Esophagus squamous epithelium (tissue), 5 donors: ENCODE data around the gene KRT17. TPM values are rescaled to one million over a fixed set of nuclear protein-coding genes. Genes with fewer than 3 reads are reported as not detected.
A peak's percentile ranks its signal among the peaks of the same experiment; 100 is the strongest.

Experiments
- DNase-seq: peaks from one replicate; lab custom pipeline; 2025; lab: John Stamatoyannopoulos, UW
- H3K27ac ChIP-seq, 4 donors: fragments of 200-600 bp; sonication (generic); one replicate each; pipeline ENCODE4 v1.5.1; 2016 to 2019; ENCODE audit warnings: mild to moderate bottlenecking in 1 of 4
- H3K27me3 ChIP-seq, 4 donors: fragments of 200-600 bp; sonication (generic); 1 replicate in 3 of 4; 2 replicates in 1 of 4; pipeline versions ENCODE4 v1.5.1 to v1.6.0; 2017 to 2021; ENCODE audit warnings: antibody characterized with exemption in 1 of 4
- H3K36me3 ChIP-seq, 3 donors: fragments of 200-600 bp; sonication (generic); one replicate each; pipeline ENCODE4 v1.5.1; 2016 to 2019
- H3K4me1 ChIP-seq, 3 donors: fragments of 200-600 bp; sonication (generic); one replicate each; pipeline ENCODE4 v1.5.1; 2017 to 2019
- H3K4me3 ChIP-seq, 4 donors: fragments of 200-600 bp; sonication (generic); 1 replicate in 3 of 4; 2 replicates in 1 of 4; pipeline ENCODE4 v1.5.1; 2016 to 2019; ENCODE audit warnings: mild to moderate bottlenecking in 2 of 4, moderate library complexity in 1 of 4
- H3K9me3 ChIP-seq, 3 donors: fragments of 200-600 bp; sonication (generic); one replicate each; pipeline ENCODE4 v1.5.1; 2016 to 2019
- CTCF ChIP-seq, 6 experiments: fragments of 450-650 bp in 4 of 6; fragments of 200-600 bp in 2 of 6; sonication (generic) in 2 of 6; IDR thresholded peaks; one replicate each; pipeline ENCODE4 v1.5.1; 2016 to 2019; ENCODE audit warnings: antibody characterized with exemption in 6 of 6, mild to moderate bottlenecking in 4 of 6, moderate library complexity in 4 of 6
- POLR2A ChIP-seq, 4 donors: fragments of 450-650 bp; IDR thresholded peaks; one replicate each; pipeline ENCODE4 v1.6.1; 2017; ENCODE audit warnings: antibody characterized with exemption in 4 of 4, mild to moderate bottlenecking in 4 of 4, moderate library complexity in 3 of 4
- WGBS, 2 donors: methylation state at CpG; one replicate each; pipeline ENCODE4 v1.1.5; 2018; 5-methylcytosine and 5-hydroxymethylcytosine counted together
- intact Hi-C: fragments of 100-400 bp; cut with DNase I; formaldehyde crosslinking; loops from one replicate; pipeline ENCODE4 v1.15.0; 2022
- total RNA-seq, 4 donors: library from RNA; depleted of rRNA; stranded (reverse); fragments of >200 nt; gene quantifications; one replicate each; pipeline ENCODE4 v1.1.0, GENCODE V29; 2016
- donor health status: DM: yes; HTN: yes; CAD: no.

The KRT17 gene
- total RNA-seq, 4 donors from 2014 or later = 45.8 to 2,552 (median 75.7) TPM

DNA sequence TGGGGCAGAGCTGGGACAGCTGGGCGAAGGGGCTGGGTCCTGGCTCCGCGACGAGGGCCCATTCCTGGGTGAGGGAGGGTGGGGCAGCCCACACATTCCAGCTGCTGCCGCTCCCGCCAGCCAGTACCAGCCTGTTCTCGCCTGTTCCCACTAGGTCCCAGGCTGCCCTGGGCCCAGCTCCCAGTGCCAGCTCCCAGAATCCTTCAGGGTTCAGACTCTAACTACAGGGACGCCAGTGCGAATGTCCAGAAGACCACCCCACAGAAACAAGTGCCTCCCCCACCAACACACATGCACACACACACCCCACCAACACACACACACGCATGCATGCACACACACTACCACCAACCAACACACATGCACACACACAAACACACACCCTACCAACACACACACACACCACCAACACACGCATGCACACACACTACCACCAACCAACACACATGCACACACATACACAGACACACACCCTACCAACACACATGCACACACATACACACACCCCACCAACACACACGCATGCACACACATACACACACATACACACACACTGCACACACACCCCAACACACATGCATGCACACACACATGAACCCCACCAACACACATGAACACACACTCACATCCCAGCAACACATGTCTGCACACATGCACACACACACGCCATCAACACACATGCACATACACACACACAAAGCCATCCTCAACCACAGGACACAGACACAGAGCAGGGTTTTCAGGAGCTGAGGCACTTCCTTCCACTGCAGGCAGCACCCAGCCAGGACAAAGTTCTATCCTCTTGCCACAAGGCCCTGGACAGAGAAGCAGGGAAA lies 27.5 kb upstream of the KRT17 start:
- TF ChIP-seq POLR2A (IDR thresholded peaks at IDR 0.05) (no peak), CTCF (IDR thresholded peaks at IDR 0.05) (no peak)
- Histone ChIP-seq H3K4me1 (peaks cover 44 to 94% (median 65%) of the 10 kb centered on the region in 3 donors), H3K27ac (peak overlapping the region; percentile 95 to 98 (median 97)), H3K9me3 (no peaks in the 10 kb centered on the region), H3K27me3 (no peaks in the 10 kb centered on the region), H3K4me3 (peak overlapping the region in 1 of 4 donors; percentile 23), H3K36me3 (no peaks in the 10 kb centered on the region)
- intact Hi-C loops = no loop called here
- 43 to 62% methylated on average over 4 to 8 of the region's 13 CpGs for WGBS, 2 donors
- DNase-seq = no peak

DNA sequence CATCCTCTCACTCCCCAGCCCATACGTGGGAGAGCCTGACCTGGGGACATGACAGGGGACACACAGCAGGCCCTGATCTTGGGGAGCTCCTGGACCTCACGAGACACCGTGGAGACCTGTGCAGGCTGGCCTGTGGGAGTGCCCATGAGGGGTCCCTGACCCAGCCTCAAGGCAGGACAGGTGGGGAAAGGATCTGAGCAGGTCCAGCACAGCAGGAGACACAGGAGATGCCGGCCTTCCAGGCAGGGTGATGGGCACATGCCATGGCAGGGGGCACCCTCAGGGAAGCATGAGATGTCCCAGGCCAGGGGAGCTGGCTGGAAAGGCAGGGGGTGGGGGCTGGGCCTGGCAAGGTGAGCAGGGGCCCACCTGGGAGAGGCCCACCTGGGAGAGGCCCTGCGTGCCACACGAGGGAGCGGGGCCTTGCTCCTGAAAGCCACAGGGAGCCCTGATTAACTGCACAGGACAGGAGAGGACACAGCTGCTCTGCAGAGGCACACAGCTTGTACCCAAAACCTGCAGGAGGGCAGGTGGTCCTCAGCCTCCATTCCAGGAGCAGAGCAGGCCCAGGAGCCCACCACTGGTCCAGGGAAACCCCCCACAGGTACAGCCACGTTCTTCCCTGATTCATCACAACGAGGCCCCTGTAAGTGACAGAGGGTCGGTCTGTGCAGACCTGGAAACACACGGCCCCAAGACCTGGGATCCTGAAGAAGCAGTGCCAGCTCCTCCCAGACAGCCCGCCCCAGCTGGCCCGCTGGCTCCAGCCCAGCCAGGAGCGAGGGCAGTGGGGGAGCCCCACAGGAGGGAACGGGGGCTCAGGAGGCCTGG lies 26.6 kb upstream of the KRT17 start:
- intact Hi-C loops = no loop called here
- no peaks in the 10 kb centered on the region for H3K36me3 ChIP-seq

DNA sequence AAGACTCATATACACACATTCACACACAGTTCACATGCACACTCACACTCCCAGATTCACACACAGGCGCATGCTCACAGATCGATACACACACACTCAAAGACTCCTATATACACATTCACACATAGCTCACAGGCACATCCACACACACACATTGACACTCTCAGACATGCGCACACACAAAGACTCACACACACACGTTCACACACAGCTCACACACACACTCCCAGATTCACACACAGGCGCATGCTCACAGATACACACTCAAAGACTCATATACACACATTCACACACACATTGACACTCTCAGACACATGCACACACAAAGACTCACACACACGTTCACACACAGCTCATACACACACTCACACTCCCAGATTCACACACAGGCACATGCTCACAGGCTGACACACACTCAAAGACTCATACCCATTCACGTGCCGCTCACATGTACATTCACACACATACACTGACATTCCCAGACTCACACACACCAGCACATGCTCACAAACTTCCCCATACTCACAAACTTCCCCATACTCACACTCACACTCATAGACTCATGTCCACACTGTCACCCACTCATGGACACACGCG lies 25.6 kb upstream of the KRT17 start:
- Histone ChIP-seq H3K36me3 (no peaks in the 10 kb centered on the region), H3K9me3 (no peaks in the 10 kb centered on the region), H3K27ac (peak overlapping the region; percentile 95 to 98 (median 97)), H3K4me1 (peaks cover 41 to 91% (median 59%) of the 10 kb centered on the region in 3 donors), H3K4me3 (no peak overlapping the region), H3K27me3 (no peaks in the 10 kb centered on the region)
- DNase-seq = no peak
- WGBS, 2 donors = 85 to 90% methylated on average over 10 of the region's 10 CpGs
- no peak for TF ChIP-seq CTCF (IDR thresholded peaks at IDR 0.05)
- no peak for TF ChIP-seq POLR2A (IDR thresholded peaks at IDR 0.05)
- intact Hi-C loops = loop anchor here (5.0 to 10.0 kb wide), 3 partner anchors 68 to 738 kb away; no protein-coding TSS in a partner anchor

More for the DNA sequence above, 26.6 kb upstream of the KRT17 start:
- Histone ChIP-seq H3K9me3 (no peaks in the 10 kb centered on the region), H3K27me3 (no peaks in the 10 kb centered on the region), H3K4me3 (peak overlapping the region in 1 of 4 donors; percentile 23), H3K4me1 (peaks cover 37 to 91% (median 57%) of the 10 kb centered on the region in 3 donors), H3K27ac (peak overlapping the region; percentile 95 to 98 (median 97))
- WGBS, 2 donors = 54 to 86% methylated on average over 1 to 3 of the region's 15 CpGs
- DNase-seq = no peak
- TF ChIP-seq CTCF (IDR thresholded peaks at IDR 0.05) (no peak), POLR2A (IDR thresholded peaks at IDR 0.05) (no peak)

DNA sequence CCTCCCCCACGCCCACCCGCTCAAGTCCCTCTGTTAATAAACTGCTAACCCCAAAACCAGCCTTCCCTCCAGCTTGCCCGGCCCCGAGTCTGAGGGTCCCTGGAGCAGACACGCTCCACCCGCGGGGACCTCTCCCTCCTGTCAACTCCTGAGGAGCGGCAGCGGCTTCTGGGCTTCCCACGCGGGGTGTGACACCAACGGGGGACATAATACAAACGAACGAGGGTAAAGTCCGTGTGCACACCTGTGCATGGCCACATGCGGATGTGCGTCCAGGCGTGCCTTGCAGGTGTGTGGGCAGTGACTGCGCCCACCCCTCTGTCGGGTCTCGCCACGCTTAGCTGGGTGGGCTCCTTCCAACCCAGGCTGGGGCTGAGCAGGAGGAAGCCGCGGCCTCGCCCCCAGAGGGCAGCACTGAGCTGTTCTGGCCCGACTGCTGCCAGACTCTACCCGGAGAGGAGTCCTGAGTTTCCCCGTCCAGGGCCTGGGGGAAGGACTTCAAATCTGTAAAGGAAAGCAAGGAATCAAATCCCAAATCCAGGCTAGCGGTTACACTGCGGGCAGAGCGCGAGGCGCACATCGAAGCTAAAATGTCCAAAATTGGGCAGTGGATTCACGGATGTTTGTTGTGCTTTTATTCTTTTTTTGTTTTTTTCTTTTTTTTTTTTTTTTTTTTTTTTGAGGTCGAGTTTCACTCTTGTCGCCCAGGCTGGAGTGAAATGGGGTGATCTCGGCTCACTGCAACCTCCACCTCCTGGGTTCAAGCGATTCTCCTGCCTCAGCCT lies 24.2 kb upstream of the KRT17 start:
- peak; percentile 90 to 99 (median 96) for TF ChIP-seq CTCF (IDR thresholded peaks at IDR 0.05)
- no peak for TF ChIP-seq POLR2A (IDR thresholded peaks at IDR 0.05)
- Histone ChIP-seq H3K27ac (peak overlapping the region; percentile 95 to 98 (median 97)), H3K4me1 (peaks cover 34 to 80% (median 53%) of the 10 kb centered on the region in 3 donors), H3K9me3 (no peaks in the 10 kb centered on the region), H3K36me3 (no peaks in the 10 kb centered on the region), H3K27me3 (no peaks in the 10 kb centered on the region), H3K4me3 (peak overlapping the region; percentile 1 to 67 (median 42))
- 2 to 8% methylated on average over 16 to 23 of the region's 39 CpGs for WGBS, 2 donors
- DNase-seq = peak; percentile 21
- intact Hi-C loops = loop anchor here (5.0 to 10.0 kb wide), 3 partner anchors 66 to 736 kb away; no protein-coding TSS in a partner anchor
